HFFc6 (cell line): ENCODE measurements around the gene TPD52L1. TPM values are rescaled to one million over a fixed set of nuclear protein-coding genes. Genes with fewer than 3 reads are reported as not detected.
"Not testable (repeated sequence)": the region's sequence is repeated elsewhere in the genome, so short reads cannot be mapped to it uniquely, and the experiment has no call there.

Source experiments
- DNase-seq: peaks from one replicate; pipeline ENCODE4 v3.0.0-alpha.2; 2018
- H3K27ac Mint-ChIP-seq: 2 replicates; pipeline ENCODE4 v1.8.0; 2020; ENCODE audit warnings: mild to moderate bottlenecking, mixed read lengths
- H3K27me3 Mint-ChIP-seq: 2 replicates; pipeline ENCODE4 v1.8.0; 2021; ENCODE audit warnings: mild to moderate bottlenecking, moderate library complexity, mixed read lengths; ENCODE audit not compliant: insufficient read depth
- H3K36me3 Mint-ChIP-seq: 2 replicates; pipeline ENCODE4 v1.8.0; 2021; ENCODE audit warnings: low read depth, mixed read lengths
- H3K4me1 Mint-ChIP-seq: 2 replicates; pipeline ENCODE4 v1.8.0; 2020; ENCODE audit warnings: low read depth, mixed read lengths
- H3K4me3 Mint-ChIP-seq: 2 replicates; pipeline ENCODE4 v1.8.0; 2020; ENCODE audit warnings: mild to moderate bottlenecking, moderate library complexity, mixed read lengths
- H3K9me3 Mint-ChIP-seq: 2 replicates; pipeline ENCODE4 v1.8.0; 2020; ENCODE audit warnings: mild to moderate bottlenecking, mixed read lengths
- CTCF ChIP-seq: fragments of 200-600 bp; sonication (generic); IDR thresholded peaks from 2 replicates; pipeline ENCODE4 v1.5.0; 2021; ENCODE audit warnings: antibody characterized with exemption, mild to moderate bottlenecking
- total RNA-seq, 6 experiments: library from RNA; stranded (reverse); fragmentation: NEBNext Ultra II Directional; extraction: Animal tissue kit (Norgen Biotek cat#: 25700); gene quantifications; 2 replicates in 1 of 6; 3 replicates in 5 of 6; pipeline ENCODE4 v1.2.3, GENCODE V29; 2021

The TPD52L1 gene
- total RNA-seq, 6 experiments from 2014 or later: 11.0 to 36.8 (median 11.7) TPM

GRCh38 chr6:125124049-125124669, 29.4 kb upstream of the TPD52L1 start:
- Mint-ChIP-seq H3K36me3 (no peaks in the 10 kb centered on the region; the same call in 1 of the 2 replicates), H3K4me1 (peaks cover 22% of the 10 kb centered on the region), H3K27ac (no peak overlapping the region), H3K9me3 (no peaks in the 10 kb centered on the region; the same call in 1 of the 2 replicates), H3K27me3 (no peaks in the 10 kb centered on the region), H3K4me3 (no peak overlapping the region)
- TF ChIP-seq CTCF: no peak; the same call in 1 of the 2 replicates
- peak; percentile 9 for DNase-seq

- not testable (repeated sequence) for H3K36me3 Mint-ChIP-seq, H3K9me3 Mint-ChIP-seq, H3K27me3 Mint-ChIP-seq, H3K4me3 Mint-ChIP-seq, DNase-seq, H3K27ac Mint-ChIP-seq
- peaks cover 16% of the 10 kb centered on the region for H3K4me1 Mint-ChIP-seq
Observed at GRCh38 chr6:125125856-125126255, 27.7 kb upstream of the TPD52L1 start.

- Mint-ChIP-seq H3K4me1 (peaks cover 2% of the 10 kb centered on the region), H3K4me3 (no peak overlapping the region), H3K9me3 (no peaks in the 10 kb centered on the region; the same call in 1 of the 2 replicates), H3K36me3 (no peaks in the 10 kb centered on the region; the same call in 1 of the 2 replicates), H3K27ac (no peak overlapping the region), H3K27me3 (no peaks in the 10 kb centered on the region)
- no peak for DNase-seq
- TF ChIP-seq CTCF: no peak
Observed at GRCh38 chr6:125129354-125129753, 24.2 kb upstream of the TPD52L1 start.

- Mint-ChIP-seq H3K36me3 (no peaks in the 10 kb centered on the region), H3K4me1 (no peaks in the 10 kb centered on the region), H3K9me3 (no peaks in the 10 kb centered on the region), H3K4me3 (no peak overlapping the region), H3K27me3 (no peaks in the 10 kb centered on the region; the same call in 1 of the 2 replicates), H3K27ac (no peak overlapping the region)
- no peak for TF ChIP-seq CTCF
- DNase-seq: no peak
Observed at GRCh38 chr6:125132058-125132457, 21.5 kb upstream of the TPD52L1 start.

GRCh38 chr6:125136378-125136777, 17.2 kb upstream of the TPD52L1 start:
- Mint-ChIP-seq H3K27ac (no peak overlapping the region), H3K36me3 (no peaks in the 10 kb centered on the region), H3K4me3 (no peak overlapping the region), H3K4me1 (peaks cover 12% of the 10 kb centered on the region), H3K9me3 (no peaks in the 10 kb centered on the region), H3K27me3 (no peaks in the 10 kb centered on the region; the same call in 1 of the 2 replicates)
- TF ChIP-seq CTCF: no peak
- no peak for DNase-seq

- no peak for DNase-seq
- Mint-ChIP-seq H3K36me3 (no peaks in the 10 kb centered on the region), H3K27ac (no peak overlapping the region), H3K27me3 (no peaks in the 10 kb centered on the region; the same call in none of the 2 replicates), H3K4me3 (no peak overlapping the region), H3K4me1 (peaks cover 24% of the 10 kb centered on the region), H3K9me3 (no peaks in the 10 kb centered on the region)
- TF ChIP-seq CTCF: no peak
Observed at GRCh38 chr6:125138083-125138482, 15.5 kb upstream of the TPD52L1 start.
